Activated gamma-delta T cell treated with anti-CD3 and anti-CD28 coated beads, Interleukin-2, amount 50 U/mL, for 16 hours (primary cell): Measurements from ENCODE around the gene UCHL5.

Experiments
- DNase-seq: peaks from one replicate; pipeline ENCODE4 v3.0.0-alpha.2; 2020; ENCODE audit warnings: low read depth

The UCHL5 gene

DNA sequence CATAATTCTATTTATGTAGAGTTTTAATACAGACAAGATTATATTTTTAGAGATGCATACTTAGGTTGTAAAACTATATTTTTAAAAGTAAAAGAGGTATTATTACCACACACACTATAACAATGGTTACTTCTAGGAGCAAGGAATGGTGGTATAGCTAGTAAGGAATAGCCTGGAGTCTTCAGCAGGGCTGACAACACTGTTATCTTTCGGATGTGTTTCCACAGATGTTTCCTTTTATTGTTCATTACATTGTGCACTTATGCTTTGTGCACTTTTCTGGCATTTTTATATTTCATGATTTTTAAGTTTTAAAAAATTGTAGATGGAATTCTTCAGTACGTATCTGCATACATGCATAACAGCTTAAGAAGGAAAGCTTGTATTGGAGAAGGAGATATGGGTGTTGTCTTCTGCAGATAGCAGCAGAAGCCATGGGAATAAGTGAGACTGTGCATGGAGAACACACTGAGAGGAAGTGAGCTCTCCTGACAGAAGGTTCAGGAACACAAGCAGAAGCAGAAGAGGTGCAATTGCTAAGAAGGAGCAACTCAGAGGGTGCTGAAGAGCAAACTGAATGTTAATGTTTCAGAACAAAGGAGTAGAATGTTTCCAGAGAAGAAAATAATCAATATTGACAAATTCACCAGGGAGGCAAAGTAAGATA lies 91.8 kb downstream of the UCHL5 start:
- DNase-seq: no peak

DNA sequence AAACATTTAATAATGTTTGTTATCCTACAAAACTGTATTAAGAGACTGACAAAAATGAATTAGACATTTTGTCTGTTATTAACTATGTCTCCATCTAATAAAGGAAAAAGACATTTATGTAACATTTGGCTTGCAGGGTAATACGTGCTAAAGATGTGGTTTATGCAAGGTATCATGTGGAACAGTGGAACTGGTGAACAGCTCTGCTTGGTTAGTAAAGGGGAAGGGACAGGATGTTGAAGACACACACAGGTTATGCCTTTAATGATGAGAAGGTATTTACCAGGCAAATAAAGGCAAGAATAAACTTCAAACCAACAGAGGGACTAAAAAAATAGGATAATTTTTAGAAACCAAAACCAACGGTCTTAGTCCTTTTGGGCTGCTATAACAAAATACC lies 93.1 kb downstream of the UCHL5 start:
- no peak for DNase-seq

DNA sequence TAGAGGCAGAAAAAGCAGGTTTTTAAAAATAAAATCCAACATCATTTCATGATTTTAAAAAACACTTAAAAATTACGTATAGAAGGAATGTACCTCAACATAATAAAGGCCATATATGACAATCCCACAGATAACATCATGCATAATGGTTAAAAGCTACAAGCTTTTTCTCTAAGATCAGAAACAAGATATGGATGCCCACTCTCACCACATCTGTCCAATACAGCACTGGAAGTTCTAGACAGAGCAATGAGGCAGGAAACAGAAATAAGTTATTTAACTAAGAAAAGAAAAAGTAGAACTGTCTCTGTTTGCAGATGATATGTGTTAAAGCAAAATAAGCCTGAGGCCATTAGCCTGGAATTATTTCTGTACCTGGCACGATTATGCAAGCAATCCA lies 96.3 kb downstream of the UCHL5 start:
- no peak for DNase-seq
